ENCODE data around the gene AMPD3.

Gene AMPD3

DNA sequence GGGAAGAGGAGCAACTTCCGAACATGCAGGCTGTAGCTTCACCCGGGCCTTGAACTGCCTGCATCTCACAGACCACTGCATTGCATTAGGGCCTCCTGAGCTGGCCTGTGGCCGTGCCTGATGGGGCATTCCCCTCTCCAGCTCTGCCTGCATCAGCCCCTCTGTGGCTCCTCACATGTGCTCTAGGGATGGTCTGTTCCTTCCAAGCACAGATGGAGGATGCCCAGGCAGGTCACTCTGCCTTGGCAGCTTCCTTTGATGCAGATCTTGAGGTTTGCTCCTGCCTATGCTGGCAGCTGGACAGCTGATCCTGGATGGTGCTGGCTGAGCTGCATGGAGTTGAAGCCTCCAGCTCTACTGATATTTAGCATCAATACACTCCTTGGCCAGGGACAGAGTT lies 28.5 kb downstream of the AMPD3 start:
- no peak for DNase-seq (ENCODE audit: low read depth)
- H3K4me3 ChIP-seq (ENCODE audit: low read length): no peak overlapping the region
- TF ChIP-seq, protein P1, sequence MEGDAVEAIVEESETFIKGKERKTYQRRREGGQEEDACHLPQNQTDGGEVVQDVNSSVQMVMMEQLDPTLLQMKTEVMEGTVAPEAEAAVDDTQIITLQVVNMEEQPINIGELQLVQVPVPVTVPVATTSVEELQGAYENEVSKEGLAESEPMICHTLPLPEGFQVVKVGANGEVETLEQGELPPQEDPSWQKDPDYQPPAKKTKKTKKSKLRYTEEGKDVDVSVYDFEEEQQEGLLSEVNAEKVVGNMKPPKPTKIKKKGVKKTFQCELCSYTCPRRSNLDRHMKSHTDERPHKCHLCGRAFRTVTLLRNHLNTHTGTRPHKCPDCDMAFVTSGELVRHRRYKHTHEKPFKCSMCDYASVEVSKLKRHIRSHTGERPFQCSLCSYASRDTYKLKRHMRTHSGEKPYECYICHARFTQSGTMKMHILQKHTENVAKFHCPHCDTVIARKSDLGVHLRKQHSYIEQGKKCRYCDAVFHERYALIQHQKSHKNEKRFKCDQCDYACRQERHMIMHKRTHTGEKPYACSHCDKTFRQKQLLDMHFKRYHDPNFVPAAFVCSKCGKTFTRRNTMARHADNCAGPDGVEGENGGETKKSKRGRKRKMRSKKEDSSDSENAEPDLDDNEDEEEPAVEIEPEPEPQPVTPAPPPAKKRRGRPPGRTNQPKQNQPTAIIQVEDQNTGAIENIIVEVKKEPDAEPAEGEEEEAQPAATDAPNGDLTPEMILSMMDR (conservative IDR thresholded peaks at IDR 0.05; ENCODE audit: low read length): no peak

DNA sequence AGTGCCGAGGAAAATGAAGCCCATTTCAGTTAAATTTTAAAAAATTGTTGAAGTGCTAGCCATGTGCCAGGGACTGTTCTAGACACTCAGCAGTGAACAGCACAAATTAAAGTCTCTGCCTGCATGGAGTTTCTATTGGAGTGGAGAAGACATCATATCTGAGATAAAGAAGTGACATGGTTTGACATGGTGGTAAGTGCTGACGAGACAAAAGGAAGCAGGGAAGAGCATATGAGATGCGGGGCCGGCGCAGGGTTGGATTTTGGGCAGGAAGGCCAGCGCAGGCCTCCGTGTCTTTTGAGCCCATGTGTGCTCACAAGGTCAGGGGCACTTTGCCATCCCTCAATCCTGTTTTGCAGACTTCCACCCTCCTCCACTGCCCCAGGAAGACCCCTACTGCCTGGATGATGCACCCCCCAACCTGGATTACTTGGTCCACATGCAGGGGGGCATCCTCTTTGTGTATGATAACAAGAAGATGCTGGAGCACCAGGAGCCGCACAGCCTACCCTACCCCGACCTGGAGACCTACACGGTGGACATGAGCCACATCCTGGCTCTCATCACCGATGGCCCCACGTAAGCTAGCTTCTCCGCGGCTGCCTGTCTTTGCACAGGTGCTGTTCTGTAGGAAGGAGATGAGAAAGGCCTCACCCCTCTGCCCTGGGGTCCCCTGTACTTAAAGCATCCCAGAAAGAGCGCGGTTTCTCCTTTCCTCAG lies 29.6 kb downstream of the AMPD3 start:
- no peak for DNase-seq (ENCODE audit: low read depth)
- TF ChIP-seq, protein P1 (conservative IDR thresholded peaks at IDR 0.05; ENCODE audit: low read length): no peak
- no peak overlapping the region for H3K4me3 ChIP-seq (ENCODE audit: low read length)

DNA sequence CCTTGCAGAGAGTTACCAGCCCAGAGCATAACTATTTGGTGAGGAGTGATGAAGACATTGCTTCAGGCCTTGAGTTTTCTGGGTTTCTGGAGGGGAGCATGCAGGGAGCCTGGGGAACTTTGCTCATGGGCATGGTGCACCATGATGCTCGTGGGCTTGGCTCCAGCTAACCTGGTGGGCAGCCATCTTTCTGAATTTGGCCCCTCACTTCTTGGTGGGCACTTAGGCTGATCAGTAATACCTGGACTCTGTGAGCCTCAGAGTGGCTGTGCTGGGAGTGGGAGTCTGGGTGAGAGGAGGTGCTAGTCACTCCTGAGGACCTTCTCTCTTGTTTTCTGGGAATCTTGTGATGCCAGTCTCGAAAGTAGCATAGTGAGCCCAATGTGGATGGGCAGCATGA lies 30.6 kb downstream of the AMPD3 start:
- TF ChIP-seq, protein P1 (conservative IDR thresholded peaks at IDR 0.05; ENCODE audit: low read length): no peak
- H3K4me3 ChIP-seq (ENCODE audit: low read length): no peak overlapping the region
- DNase-seq (ENCODE audit: low read depth): no peak

DNA sequence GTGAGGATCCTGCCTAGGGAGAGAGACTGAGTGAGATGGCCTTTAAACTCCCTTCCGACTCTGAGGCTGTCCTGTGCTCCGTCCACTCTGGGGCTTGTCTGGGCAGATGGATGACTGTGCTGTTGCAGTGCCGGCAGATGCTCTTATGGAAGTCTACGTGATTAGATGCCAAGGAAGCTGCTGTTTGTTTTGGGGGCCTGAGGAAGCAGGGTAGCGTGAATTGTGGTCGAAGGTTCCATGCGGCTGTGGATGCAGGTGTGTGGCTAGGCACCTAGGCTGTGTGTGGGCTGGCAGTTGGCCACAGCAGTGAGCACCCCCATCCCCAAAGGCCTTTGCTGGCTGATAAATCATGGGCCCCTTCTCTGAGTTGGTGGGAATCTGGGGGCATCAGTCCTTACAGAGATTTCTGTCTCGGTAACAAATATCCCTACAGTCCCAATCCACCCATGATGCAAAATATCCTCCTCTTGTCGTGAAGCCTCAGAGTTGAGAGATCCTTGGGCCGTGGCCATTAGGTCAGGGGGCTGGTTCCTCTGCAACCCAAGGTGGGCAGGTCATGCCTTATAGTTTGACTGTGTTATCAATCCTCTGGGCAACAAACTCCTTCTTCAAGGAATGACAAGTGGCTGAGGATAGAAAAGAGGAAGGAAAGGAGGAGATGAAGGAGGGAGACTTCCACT lies 31.2 kb downstream of the AMPD3 start:
- no peak for DNase-seq (ENCODE audit: low read depth)
- TF ChIP-seq, protein P1 (conservative IDR thresholded peaks at IDR 0.05; ENCODE audit: low read length): no peak
- H3K4me3 ChIP-seq (ENCODE audit: low read length): no peak overlapping the region

DNA sequence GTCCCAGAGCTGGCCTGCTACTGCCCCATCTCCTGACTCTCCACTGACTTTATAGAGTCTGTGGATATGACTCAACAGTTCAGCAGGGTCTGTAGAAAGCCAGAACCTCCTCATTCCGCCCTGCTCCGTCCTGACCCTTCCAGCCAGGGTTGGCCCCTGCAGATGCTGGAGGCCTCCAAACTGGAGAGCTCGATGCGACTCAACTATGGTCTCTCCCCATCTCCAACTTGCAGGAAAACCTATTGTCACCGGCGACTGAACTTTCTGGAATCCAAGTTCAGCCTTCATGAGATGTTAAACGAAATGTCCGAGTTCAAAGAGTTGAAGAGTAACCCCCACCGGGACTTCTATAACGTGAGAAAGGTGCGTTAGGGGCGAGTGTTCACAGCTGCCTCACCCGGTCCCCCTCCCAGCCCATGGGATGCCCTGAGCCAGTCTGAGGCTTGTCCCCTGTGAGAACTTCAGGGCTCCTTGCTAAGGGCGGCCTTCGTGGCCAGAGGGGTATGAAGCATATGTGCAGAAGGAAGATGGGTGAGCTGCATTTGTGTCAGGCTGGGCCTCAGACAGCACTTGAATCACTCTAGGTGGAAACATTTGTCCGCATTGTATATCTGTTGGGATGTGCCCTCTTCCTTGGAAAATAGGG lies 32.1 kb downstream of the AMPD3 start:
- H3K4me3 ChIP-seq (ENCODE audit: low read length): no peak overlapping the region
- no peak for DNase-seq (ENCODE audit: low read depth)
- TF ChIP-seq, protein P1 (conservative IDR thresholded peaks at IDR 0.05; ENCODE audit: low read length): no peak

DNA sequence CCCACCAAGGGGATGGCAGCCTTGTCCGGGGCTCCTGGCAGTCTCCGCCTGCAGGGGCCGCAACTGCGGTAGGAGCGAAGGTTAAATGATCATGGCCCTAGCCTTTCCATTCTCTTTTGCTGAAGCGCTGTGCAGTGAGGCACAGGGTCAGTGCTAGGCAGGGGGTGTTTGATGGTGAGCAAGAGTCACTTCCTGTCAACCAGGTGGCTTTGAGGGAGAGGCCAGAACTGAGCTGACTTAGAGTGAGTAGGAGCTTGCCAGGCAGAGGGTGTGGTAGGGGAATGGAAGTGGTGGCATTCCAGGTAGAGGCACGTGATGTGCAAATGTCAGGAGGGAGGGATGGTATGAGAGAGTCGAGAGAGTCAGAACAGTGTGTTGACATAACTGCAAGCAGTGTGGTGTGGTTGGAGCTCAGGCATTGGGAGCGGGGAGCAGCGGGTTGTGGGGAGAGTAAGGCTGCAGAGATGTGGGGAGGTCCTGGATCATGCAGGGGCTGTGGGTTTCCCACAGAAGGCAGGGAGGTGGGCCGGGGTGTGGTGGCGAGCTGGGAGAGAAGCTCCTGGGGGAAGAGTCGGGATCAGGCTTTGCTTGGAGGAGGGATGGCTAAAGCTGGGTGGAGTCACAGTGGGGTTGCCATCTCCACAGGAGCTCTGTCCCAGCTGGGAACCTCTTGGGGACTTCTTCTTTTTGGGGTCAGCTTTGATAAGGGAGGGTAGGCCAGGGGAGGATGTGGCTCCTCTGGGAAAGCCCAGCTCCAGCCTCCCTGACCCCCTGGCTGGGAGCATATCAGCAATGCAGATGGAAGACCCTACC lies 33.3 kb downstream of the AMPD3 start:
- TF ChIP-seq, protein P1 (conservative IDR thresholded peaks at IDR 0.05; ENCODE audit: low read length): no peak
- DNase-seq (ENCODE audit: low read depth): no peak
- no peak overlapping the region for H3K4me3 ChIP-seq (ENCODE audit: low read length)
